OCI-LY3 (cell line): Measurements from ENCODE around the gene CLPSL2.

ENCODE experiments used
- EZH2phosphoT487 ChIP-seq: fragments of 200-600 bp; shearing (Covaris generic); IDR thresholded peaks from 2 replicates; pipeline ENCODE4 v1.6.1; 2018; ENCODE audit warnings: antibody characterized with exemption, mixed run types, low read depth
- TF ChIP-seq, protein P1 (sequence below): fragments of 200-600, 300-600 bp; sonication (generic); IDR thresholded peaks from 2 replicates; pipeline ENCODE4 v1.5.1; 2014; ENCODE audit warnings: antibody characterized with exemption, low read length, low read depth

DNA sequence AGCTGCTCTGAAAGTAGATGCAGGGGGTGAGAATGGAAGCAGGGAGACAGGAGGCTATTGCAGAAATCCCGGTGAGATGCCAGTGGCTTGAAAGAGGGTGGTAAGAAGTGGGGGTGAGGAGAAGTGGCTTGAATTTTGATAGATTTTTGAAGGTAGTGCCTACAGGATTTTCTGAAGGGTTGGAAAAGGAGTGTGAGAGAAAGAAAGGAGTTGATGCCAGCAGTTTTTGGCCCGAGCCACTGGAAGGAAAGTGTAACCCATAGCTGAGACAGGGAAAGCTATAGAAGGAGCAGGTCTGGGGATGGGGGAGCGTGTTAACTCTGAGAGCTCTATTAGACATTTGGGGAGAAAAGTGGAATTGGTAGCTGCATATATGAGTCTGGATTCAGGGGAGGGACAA lies 29.9 kb upstream of the CLPSL2 start:
- TF ChIP-seq, protein P1, sequence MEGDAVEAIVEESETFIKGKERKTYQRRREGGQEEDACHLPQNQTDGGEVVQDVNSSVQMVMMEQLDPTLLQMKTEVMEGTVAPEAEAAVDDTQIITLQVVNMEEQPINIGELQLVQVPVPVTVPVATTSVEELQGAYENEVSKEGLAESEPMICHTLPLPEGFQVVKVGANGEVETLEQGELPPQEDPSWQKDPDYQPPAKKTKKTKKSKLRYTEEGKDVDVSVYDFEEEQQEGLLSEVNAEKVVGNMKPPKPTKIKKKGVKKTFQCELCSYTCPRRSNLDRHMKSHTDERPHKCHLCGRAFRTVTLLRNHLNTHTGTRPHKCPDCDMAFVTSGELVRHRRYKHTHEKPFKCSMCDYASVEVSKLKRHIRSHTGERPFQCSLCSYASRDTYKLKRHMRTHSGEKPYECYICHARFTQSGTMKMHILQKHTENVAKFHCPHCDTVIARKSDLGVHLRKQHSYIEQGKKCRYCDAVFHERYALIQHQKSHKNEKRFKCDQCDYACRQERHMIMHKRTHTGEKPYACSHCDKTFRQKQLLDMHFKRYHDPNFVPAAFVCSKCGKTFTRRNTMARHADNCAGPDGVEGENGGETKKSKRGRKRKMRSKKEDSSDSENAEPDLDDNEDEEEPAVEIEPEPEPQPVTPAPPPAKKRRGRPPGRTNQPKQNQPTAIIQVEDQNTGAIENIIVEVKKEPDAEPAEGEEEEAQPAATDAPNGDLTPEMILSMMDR: no peak
- no peak for TF ChIP-seq EZH2phosphoT487
